ENCODE data around the gene FHL2.

DNA sequence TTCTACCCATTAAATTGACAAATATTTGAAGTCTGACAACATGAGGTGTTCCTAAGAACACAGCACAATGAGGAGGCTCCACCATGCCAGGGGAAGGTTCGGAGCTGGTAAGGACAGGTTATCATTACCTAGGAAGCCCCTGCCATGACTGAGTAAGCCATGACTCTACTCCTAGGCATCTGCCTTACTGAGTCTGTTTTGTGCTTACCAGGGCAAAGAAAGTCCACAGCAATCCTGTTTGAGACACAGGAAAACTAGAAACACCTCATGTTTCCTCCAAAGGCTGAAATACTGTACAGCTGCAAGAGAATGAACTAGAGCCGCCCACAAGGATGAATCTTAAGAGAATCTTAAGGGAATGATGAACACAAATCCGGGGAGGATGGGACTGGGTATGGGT is 80.9 kb downstream of the FHL2 start:
- TF ChIP-seq POLR2A (IDR thresholded peaks at IDR 0.05) (no peak), CTCF (IDR thresholded peaks at IDR 0.05) (no peak)

All from Peyer's patch (tissue), 4 donors.